Measurements from ENCODE around the gene LPAR6.
"Not testable (repeated sequence)": the region's sequence is repeated elsewhere in the genome, so short reads cannot be mapped to it uniquely, and the experiment has no call there.

Gene LPAR6

DNA sequence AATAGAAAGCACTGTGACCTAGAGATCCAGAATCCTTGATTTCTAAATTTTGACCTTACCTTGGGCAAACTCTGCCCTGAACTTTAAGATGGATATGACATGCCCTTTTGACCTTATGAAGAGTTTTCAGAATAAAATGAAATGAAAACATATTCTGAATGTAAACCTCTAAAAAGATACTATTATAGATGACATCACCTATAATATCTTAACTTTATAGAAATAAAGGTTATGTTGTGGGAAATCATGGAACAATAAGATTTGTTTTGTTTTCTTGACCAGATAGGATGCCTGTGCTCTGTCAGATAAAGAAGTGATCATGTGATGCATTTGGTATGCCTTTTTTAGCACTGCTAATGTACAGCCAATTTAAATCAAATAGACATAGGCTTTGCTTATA is 13.1 kb upstream of the LPAR6 start:
- TF ChIP-seq CTCF (IDR thresholded peaks at IDR 0.05; ENCODE audit: insufficient read depth, low read length, poor library complexity, severe bottlenecking) = no peak
- no peak for DNase-seq (ENCODE audit: extremely low read depth, insufficient read length)
- no peak overlapping the region for H3K4me3 ChIP-seq (replicated peaks; ENCODE audit: low read depth, low read length)
- H3K36me3 ChIP-seq (ENCODE audit: control insufficient read depth, insufficient read depth, low read length) = no peaks in the 10 kb centered on the region; the same call in 1 of the 2 replicates
- H3K27me3 ChIP-seq (replicated peaks; ENCODE audit: control insufficient read depth, insufficient read depth, low read length) = no peaks in the 10 kb centered on the region

- DNase-seq (ENCODE audit: extremely low read depth, insufficient read length) = no peak
- H3K36me3 ChIP-seq (ENCODE audit: control insufficient read depth, insufficient read depth, low read length) = no peaks in the 10 kb centered on the region; the same call in 1 of the 2 replicates
- no peaks in the 10 kb centered on the region for H3K27me3 ChIP-seq (replicated peaks; ENCODE audit: control insufficient read depth, insufficient read depth, low read length)
- H3K4me3 ChIP-seq (replicated peaks; ENCODE audit: low read depth, low read length) = no peak overlapping the region
- TF ChIP-seq CTCF (IDR thresholded peaks at IDR 0.05; ENCODE audit: insufficient read depth, low read length, poor library complexity, severe bottlenecking) = no peak
Observed at GRCh38 chr13:48424212-48424611, 11.3 kb upstream of the LPAR6 start.

DNA sequence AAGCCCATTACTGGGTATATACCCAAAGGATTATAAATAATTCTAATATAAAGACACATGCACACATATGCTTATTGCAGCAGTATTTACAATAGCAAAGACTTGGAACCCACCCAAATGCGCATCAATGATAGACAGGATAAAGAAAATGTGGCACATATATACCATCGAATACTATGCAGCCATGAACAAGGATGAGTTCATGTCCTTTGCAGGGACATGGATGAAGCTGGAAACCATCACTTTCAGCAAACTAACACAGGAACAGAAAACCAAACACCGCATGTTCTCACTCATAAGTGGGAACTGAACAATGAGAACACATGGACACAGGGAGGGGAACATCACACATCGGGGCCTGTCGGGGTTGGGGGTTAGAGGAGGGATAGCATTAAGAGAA is 9.1 kb upstream of the LPAR6 start:
- H3K4me3 ChIP-seq (replicated peaks; ENCODE audit: low read depth, low read length); H3K27me3 ChIP-seq (replicated peaks; ENCODE audit: control insufficient read depth, insufficient read depth, low read length); H3K36me3 ChIP-seq (ENCODE audit: control insufficient read depth, insufficient read depth, low read length); DNase-seq (ENCODE audit: extremely low read depth, insufficient read length): not testable (repeated sequence)

DNA sequence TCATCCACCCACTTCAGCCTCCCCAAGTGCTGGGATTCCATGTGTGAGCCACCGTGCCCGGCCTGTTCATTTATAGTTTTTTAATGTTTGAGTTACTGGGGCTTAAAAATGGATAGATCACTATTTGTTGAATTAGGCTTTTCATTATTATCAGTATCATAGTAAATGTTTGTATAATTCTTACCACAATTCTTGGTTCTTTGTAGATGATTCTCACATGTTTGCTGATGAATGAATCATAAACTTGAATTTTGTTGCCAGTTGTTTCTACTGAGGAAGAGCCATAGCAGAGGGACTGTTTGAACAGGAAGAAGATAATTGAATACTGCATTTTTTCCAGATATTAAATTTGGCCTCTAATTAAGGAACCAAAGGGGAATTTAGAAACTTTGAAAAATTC is 2.6 kb upstream of the LPAR6 start:
- TF ChIP-seq CTCF (IDR thresholded peaks at IDR 0.05; ENCODE audit: insufficient read depth, low read length, poor library complexity, severe bottlenecking) = no peak
- H3K27me3 ChIP-seq (replicated peaks; ENCODE audit: control insufficient read depth, insufficient read depth, low read length) = no peaks in the 10 kb centered on the region
- H3K36me3 ChIP-seq (ENCODE audit: control insufficient read depth, insufficient read depth, low read length) = peaks cover 8% of the 10 kb centered on the region
- DNase-seq (ENCODE audit: extremely low read depth, insufficient read length) = no peak
- no peak overlapping the region for H3K4me3 ChIP-seq (replicated peaks; ENCODE audit: low read depth, low read length)

- no peak for DNase-seq (ENCODE audit: extremely low read depth, insufficient read length)
- peaks cover 8% of the 10 kb centered on the region for H3K36me3 ChIP-seq (ENCODE audit: control insufficient read depth, insufficient read depth, low read length)
- H3K27me3 ChIP-seq (replicated peaks; ENCODE audit: control insufficient read depth, insufficient read depth, low read length) = no peaks in the 10 kb centered on the region
- TF ChIP-seq CTCF (IDR thresholded peaks at IDR 0.05; ENCODE audit: insufficient read depth, low read length, poor library complexity, severe bottlenecking) = no peak
- H3K4me3 ChIP-seq (replicated peaks; ENCODE audit: low read depth, low read length) = no peak overlapping the region
Observed at GRCh38 chr13:48414501-48414900, 1.6 kb upstream of the LPAR6 start.

GRCh38 chr13:48411841-48412531 is 927 bp downstream of the LPAR6 start:
- TF ChIP-seq CTCF (IDR thresholded peaks at IDR 0.05; ENCODE audit: insufficient read depth, low read length, poor library complexity, severe bottlenecking) = no peak
- no peak overlapping the region for H3K4me3 ChIP-seq (replicated peaks; ENCODE audit: low read depth, low read length)
- no peak for DNase-seq (ENCODE audit: extremely low read depth, insufficient read length)
- peaks cover 7% of the 10 kb centered on the region for H3K36me3 ChIP-seq (ENCODE audit: control insufficient read depth, insufficient read depth, low read length)
- no peaks in the 10 kb centered on the region for H3K27me3 ChIP-seq (replicated peaks; ENCODE audit: control insufficient read depth, insufficient read depth, low read length)

Data from GM06990 (cell line).